HEK293 (cell line): Measurements from ENCODE around the gene SOX6.

Experiments
- SP7 ChIP-seq: fragments of 450-650 bp; formaldehyde crosslinking; IDR thresholded peaks from 2 replicates; pipeline ENCODE4 v1.5.1; 2016; ENCODE audit warnings: missing biosample characterization, missing genetic modification characterization
- ZNF121 ChIP-seq: fragments of 450-650 bp; formaldehyde crosslinking; IDR thresholded peaks from 2 replicates; pipeline ENCODE4 v1.5.1; 2016; ENCODE audit warnings: missing biosample characterization, missing genetic modification characterization
- ZNF24 ChIP-seq: fragments of 450-650 bp; formaldehyde crosslinking; IDR thresholded peaks from 2 replicates; pipeline ENCODE4 v1.5.1; 2016; ENCODE audit warnings: missing biosample characterization, missing genetic modification characterization
- TF ChIP-seq, protein P1 (sequence below): fragments of 450-650 bp; formaldehyde crosslinking; IDR thresholded peaks from 2 replicates; pipeline ENCODE4 v1.5.1; 2016; ENCODE audit warnings: missing biosample characterization, missing genetic modification characterization
- TF ChIP-seq, protein P2 (sequence below): sonication (generic); formaldehyde crosslinking; IDR thresholded peaks from 2 replicates; pipeline ENCODE4 v1.8.1; 2022; ENCODE audit warnings: mild to moderate bottlenecking, moderate library complexity, missing genetic modification reagents
- TF ChIP-seq, protein P3 (sequence below): fragments of 450-650 bp; formaldehyde crosslinking; IDR thresholded peaks from 2 replicates; pipeline ENCODE4 v1.5.1; 2016; ENCODE audit warnings: missing biosample characterization, missing genetic modification characterization, borderline replicate concordance

DNA sequence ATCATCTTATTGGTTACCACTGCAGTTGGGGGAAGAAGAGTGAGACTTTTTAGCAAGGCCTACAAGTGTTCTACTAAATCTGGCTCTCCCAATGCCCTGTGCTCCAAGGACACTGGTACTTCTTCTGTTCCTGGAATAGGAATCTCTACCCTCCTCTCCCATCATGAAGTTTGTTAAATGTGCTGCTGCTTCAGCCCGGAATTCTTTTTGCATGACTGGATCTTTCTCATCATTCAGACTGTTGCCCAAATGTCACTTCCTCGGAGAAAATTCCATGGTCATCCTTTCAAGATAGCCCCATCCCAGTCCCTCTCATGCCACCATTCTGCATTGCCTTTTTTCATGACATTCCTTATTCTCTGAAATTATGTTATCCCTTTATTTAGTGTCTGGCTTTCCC, 400.8 kb downstream of the SOX6 start:
- TF ChIP-seq ZNF24 (tag by site-specific recombination) (no peak), ZNF121 (tag by site-specific recombination) (no peak), SP7 (tag by site-specific recombination) (no peak)
- TF ChIP-seq, protein P1, sequence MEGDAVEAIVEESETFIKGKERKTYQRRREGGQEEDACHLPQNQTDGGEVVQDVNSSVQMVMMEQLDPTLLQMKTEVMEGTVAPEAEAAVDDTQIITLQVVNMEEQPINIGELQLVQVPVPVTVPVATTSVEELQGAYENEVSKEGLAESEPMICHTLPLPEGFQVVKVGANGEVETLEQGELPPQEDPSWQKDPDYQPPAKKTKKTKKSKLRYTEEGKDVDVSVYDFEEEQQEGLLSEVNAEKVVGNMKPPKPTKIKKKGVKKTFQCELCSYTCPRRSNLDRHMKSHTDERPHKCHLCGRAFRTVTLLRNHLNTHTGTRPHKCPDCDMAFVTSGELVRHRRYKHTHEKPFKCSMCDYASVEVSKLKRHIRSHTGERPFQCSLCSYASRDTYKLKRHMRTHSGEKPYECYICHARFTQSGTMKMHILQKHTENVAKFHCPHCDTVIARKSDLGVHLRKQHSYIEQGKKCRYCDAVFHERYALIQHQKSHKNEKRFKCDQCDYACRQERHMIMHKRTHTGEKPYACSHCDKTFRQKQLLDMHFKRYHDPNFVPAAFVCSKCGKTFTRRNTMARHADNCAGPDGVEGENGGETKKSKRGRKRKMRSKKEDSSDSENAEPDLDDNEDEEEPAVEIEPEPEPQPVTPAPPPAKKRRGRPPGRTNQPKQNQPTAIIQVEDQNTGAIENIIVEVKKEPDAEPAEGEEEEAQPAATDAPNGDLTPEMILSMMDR: no peak
- TF ChIP-seq, protein P2, sequence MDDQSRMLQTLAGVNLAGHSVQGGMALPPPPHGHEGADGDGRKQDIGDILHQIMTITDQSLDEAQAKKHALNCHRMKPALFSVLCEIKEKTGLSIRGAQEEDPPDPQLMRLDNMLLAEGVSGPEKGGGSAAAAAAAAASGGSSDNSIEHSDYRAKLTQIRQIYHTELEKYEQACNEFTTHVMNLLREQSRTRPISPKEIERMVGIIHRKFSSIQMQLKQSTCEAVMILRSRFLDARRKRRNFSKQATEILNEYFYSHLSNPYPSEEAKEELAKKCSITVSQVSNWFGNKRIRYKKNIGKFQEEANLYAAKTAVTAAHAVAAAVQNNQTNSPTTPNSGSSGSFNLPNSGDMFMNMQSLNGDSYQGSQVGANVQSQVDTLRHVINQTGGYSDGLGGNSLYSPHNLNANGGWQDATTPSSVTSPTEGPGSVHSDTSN (CRISPR knock-in tag): no peak
- TF ChIP-seq, protein P3, sequence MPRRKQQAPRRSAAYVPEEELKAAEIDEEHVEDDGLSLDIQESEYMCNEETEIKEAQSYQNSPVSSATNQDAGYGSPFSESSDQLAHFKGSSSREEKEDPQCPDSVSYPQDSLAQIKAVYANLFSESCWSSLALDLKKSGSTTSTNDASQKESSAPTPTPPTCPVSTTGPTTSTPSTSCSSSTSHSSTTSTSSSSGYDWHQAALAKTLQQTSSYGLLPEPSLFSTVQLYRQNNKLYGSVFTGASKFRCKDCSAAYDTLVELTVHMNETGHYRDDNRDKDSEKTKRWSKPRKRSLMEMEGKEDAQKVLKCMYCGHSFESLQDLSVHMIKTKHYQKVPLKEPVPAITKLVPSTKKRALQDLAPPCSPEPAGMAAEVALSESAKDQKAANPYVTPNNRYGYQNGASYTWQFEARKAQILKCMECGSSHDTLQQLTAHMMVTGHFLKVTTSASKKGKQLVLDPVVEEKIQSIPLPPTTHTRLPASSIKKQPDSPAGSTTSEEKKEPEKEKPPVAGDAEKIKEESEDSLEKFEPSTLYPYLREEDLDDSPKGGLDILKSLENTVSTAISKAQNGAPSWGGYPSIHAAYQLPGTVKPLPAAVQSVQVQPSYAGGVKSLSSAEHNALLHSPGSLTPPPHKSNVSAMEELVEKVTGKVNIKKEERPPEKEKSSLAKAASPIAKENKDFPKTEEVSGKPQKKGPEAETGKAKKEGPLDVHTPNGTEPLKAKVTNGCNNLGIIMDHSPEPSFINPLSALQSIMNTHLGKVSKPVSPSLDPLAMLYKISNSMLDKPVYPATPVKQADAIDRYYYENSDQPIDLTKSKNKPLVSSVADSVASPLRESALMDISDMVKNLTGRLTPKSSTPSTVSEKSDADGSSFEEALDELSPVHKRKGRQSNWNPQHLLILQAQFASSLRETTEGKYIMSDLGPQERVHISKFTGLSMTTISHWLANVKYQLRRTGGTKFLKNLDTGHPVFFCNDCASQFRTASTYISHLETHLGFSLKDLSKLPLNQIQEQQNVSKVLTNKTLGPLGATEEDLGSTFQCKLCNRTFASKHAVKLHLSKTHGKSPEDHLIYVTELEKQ: no peak
